ENCODE results near the gene PHKB. TPM values are rescaled to one million over a fixed set of nuclear protein-coding genes. Genes with fewer than 3 reads are reported as not detected.

Gene PHKB
- total and polyA plus RNA-seq, 2 donors from 2014 or later: 48.3 to 80.5 TPM

GRCh38 chr16:47699106-47699505 is 238.0 kb downstream of the PHKB start:
- Histone ChIP-seq H3K36me3 (ENCODE audit: control insufficient read depth in 2 of 3, insufficient read depth in 3 of 3, low read length in 3 of 3) (peaks cover 3 to 20% (median 19%) of the 10 kb centered on the region in 3 donors), H3K4me1 (ENCODE audit: control insufficient read depth in 2 of 3, insufficient read depth in 2 of 3, low read depth in 1 of 3, low read length in 3 of 3) (no peaks in the 10 kb centered on the region), H3K27me3 (ENCODE audit: control insufficient read depth, insufficient read depth, low read length) (no peaks in the 10 kb centered on the region), H3K9ac (ENCODE audit: low read length in 3 of 3) (no peak overlapping the region), H3K4me3 (ENCODE audit: low read length in 3 of 3) (no peak overlapping the region), H3K9me3 (ENCODE audit: control insufficient read depth in 2 of 3, insufficient read depth in 1 of 3, low read length in 3 of 3) (no peaks in the 10 kb centered on the region), H3K27ac (ENCODE audit: low read depth in 2 of 2, low read length in 2 of 2) (no peak overlapping the region)
- DNase-seq (no peak), FAIRE-seq (no peak)
- intact Hi-C loops (cut with DNase I): no loop called here
- TF ChIP-seq CTCF (IDR thresholded peaks at IDR 0.05; ENCODE audit: borderline replicate concordance, extremely low read depth, insufficient read depth): no peak

GRCh38 chr16:47700857-47701587 is 239.9 kb downstream of the PHKB start:
- peaks cover 3 to 19% (median 14%) of the 10 kb centered on the region in 3 donors for H3K36me3 ChIP-seq (ENCODE audit: control insufficient read depth in 2 of 3, insufficient read depth in 3 of 3, low read length in 3 of 3)

GRCh38 chr16:47705266-47705665 is 244.1 kb downstream of the PHKB start:
- intact Hi-C loops (cut with DNase I): no loop called here
- Histone ChIP-seq H3K9me3 (ENCODE audit: control insufficient read depth in 2 of 3, insufficient read depth in 1 of 3, low read length in 3 of 3) (no peaks in the 10 kb centered on the region), H3K27me3 (ENCODE audit: control insufficient read depth, insufficient read depth, low read length) (no peaks in the 10 kb centered on the region), H3K9ac (ENCODE audit: low read length in 3 of 3) (no peak overlapping the region), H3K4me1 (ENCODE audit: control insufficient read depth in 2 of 3, insufficient read depth in 2 of 3, low read depth in 1 of 3, low read length in 3 of 3) (no peaks in the 10 kb centered on the region), H3K36me3 (ENCODE audit: control insufficient read depth in 2 of 3, insufficient read depth in 3 of 3, low read length in 3 of 3) (no peaks in the 10 kb centered on the region), H3K4me3 (ENCODE audit: low read length in 3 of 3) (no peak overlapping the region), H3K27ac (ENCODE audit: low read depth in 2 of 2, low read length in 2 of 2) (no peak overlapping the region)
- DNase-seq: peak in 4 of 5 donors; percentile 42 to 66 (median 58)
- no peak for TF ChIP-seq CTCF (IDR thresholded peaks at IDR 0.05; ENCODE audit: borderline replicate concordance, extremely low read depth, insufficient read depth)
- no peak for FAIRE-seq

More at GRCh38 chr16:47700857-47701587, 239.9 kb downstream of the PHKB start:
- TF ChIP-seq CTCF (IDR thresholded peaks at IDR 0.05; ENCODE audit: borderline replicate concordance, extremely low read depth, insufficient read depth): no peak
- Histone ChIP-seq H3K9me3 (ENCODE audit: control insufficient read depth in 2 of 3, insufficient read depth in 1 of 3, low read length in 3 of 3) (no peaks in the 10 kb centered on the region), H3K9ac (ENCODE audit: low read length in 3 of 3) (no peak overlapping the region), H3K4me1 (ENCODE audit: control insufficient read depth in 2 of 3, insufficient read depth in 2 of 3, low read depth in 1 of 3, low read length in 3 of 3) (no peaks in the 10 kb centered on the region), H3K4me3 (ENCODE audit: low read length in 3 of 3) (no peak overlapping the region), H3K27ac (ENCODE audit: low read depth in 2 of 2, low read length in 2 of 2) (no peak overlapping the region), H3K27me3 (ENCODE audit: control insufficient read depth, insufficient read depth, low read length) (no peaks in the 10 kb centered on the region)
- intact Hi-C loops (cut with DNase I): no loop called here
- FAIRE-seq: no peak
- DNase-seq: no peak

Data from kidney (tissue), 14 donors.